Measurements from ENCODE around the gene ATP13A3. TPM values are rescaled to one million over a fixed set of nuclear protein-coding genes. Genes with fewer than 3 reads are reported as not detected.

ATP13A3 gene
- total RNA-seq, 4 donors from 2014 or later, result 84.6 to 106 (median 101) TPM

GRCh38 chr3:194381460-194381875, 105.3 kb downstream of the ATP13A3 start:
- TF ChIP-seq POLR2A (IDR thresholded peaks at IDR 0.05), result no peak
- TF ChIP-seq EP300 (IDR thresholded peaks at IDR 0.05), result no peak
- TF ChIP-seq, protein P1, sequence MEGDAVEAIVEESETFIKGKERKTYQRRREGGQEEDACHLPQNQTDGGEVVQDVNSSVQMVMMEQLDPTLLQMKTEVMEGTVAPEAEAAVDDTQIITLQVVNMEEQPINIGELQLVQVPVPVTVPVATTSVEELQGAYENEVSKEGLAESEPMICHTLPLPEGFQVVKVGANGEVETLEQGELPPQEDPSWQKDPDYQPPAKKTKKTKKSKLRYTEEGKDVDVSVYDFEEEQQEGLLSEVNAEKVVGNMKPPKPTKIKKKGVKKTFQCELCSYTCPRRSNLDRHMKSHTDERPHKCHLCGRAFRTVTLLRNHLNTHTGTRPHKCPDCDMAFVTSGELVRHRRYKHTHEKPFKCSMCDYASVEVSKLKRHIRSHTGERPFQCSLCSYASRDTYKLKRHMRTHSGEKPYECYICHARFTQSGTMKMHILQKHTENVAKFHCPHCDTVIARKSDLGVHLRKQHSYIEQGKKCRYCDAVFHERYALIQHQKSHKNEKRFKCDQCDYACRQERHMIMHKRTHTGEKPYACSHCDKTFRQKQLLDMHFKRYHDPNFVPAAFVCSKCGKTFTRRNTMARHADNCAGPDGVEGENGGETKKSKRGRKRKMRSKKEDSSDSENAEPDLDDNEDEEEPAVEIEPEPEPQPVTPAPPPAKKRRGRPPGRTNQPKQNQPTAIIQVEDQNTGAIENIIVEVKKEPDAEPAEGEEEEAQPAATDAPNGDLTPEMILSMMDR (IDR thresholded peaks at IDR 0.05), result no peak
- DNase-seq (ENCODE audit: low spot score in 2 of 2), result no peak
- peaks cover 0 to 10% of the 10 kb centered on the region in 2 donors for H3K27me3 ChIP-seq

DNA sequence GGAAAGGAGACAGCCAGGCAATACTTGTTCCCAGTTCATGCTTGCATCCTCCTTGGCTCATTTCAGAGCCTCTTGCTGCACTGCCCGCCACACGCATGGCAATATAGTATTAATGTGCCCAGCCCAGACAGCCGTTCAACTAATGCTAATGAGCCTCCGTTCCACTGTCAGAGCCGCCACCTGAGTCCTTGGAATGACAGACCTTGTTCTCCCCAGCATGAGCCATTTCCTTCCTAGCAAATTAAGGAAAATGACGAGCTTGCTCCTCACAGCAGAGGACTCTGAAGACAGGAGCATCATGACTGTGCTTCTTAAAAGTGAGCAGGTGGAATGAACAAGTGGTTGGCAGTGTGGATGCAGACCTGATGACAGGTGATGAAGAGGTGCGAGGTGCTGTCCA, 106.5 kb downstream of the ATP13A3 start:
- 84 to 85% methylated on average over 7 of the region's 7 CpGs for WGBS, 2 donors
- no peak overlapping the region for H3K27ac ChIP-seq
- TF ChIP-seq POLR2A (IDR thresholded peaks at IDR 0.05), result no peak
- no peak overlapping the region for H3K4me3 ChIP-seq
- DNase-seq (ENCODE audit: low spot score in 2 of 2), result no peak
- no peaks in the 10 kb centered on the region for H3K9me3 ChIP-seq
- H3K4me1 ChIP-seq, result peaks cover 0 to 10% (median 0%) of the 10 kb centered on the region in 4 donors
- peaks cover 0 to 14% of the 10 kb centered on the region in 2 donors for H3K27me3 ChIP-seq
- H3K36me3 ChIP-seq, result no peaks in the 10 kb centered on the region

More at GRCh38 chr3:194381460-194381875, 105.3 kb downstream of the ATP13A3 start:
- Histone ChIP-seq H3K9me3 (no peaks in the 10 kb centered on the region), H3K27ac (no peak overlapping the region), H3K36me3 (no peaks in the 10 kb centered on the region), H3K4me1 (peaks cover 0 to 6% (median 0%) of the 10 kb centered on the region in 4 donors), H3K4me3 (no peak overlapping the region)
- WGBS, 2 donors, result 47 to 48% methylated on average over 14 to 17 of the region's 17 CpGs

DNA sequence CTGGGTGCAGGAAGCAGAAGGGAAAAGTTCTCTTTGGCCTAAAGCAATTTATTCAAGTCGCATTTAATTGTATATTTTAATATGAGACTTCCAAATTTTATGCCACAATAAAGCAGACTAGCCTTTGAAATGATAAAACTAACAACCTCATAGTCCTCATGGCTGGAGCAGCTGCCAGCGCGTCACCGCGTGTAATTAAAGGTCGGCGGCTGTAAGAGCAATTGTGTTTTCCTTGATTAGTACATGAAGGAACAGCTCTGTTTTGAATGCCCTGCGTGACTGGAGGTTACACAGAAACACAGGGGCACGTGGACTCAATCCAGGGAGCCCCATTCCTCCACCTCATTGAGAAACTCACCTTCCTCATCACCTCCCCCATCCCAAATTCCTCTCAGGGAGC, 107.2 kb downstream of the ATP13A3 start:
- Histone ChIP-seq H3K4me3 (no peak overlapping the region), H3K27ac (no peak overlapping the region), H3K9me3 (no peaks in the 10 kb centered on the region), H3K4me1 (peaks cover 0 to 10% (median 0%) of the 10 kb centered on the region in 4 donors), H3K36me3 (no peaks in the 10 kb centered on the region), H3K27me3 (peaks cover 0 to 14% of the 10 kb centered on the region in 2 donors)
- 62 to 69% methylated on average over 9 of the region's 9 CpGs for WGBS, 2 donors
- TF ChIP-seq EP300 (IDR thresholded peaks at IDR 0.05) (no peak), POLR2A (IDR thresholded peaks at IDR 0.05) (no peak)
- TF ChIP-seq, protein P1 (IDR thresholded peaks at IDR 0.05), result no peak
- no peak for DNase-seq (ENCODE audit: low spot score in 2 of 2)

DNA sequence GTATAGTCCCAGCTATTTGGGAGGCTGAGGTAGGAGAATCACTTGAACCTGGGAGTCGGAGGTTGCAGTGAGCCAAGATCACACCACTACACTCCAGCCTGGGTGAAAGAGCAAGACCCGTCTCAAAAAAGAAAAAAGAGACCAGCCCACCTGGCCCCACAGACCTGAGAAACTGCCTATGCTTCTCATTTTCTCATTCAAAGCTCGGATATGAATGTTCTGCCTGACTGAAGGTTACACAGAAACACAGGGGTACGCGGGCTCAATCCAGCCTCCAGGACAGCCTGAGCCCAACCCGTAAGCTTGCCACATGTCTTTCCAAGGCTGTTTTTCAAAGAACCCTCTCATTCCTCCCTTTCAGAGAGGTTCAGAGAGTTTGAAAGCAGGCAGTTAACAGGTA, 107.6 kb downstream of the ATP13A3 start:
- no peak for DNase-seq (ENCODE audit: low spot score in 2 of 2)
- Histone ChIP-seq H3K4me1 (peaks cover 0 to 10% (median 0%) of the 10 kb centered on the region in 4 donors), H3K9me3 (no peaks in the 10 kb centered on the region), H3K4me3 (no peak overlapping the region), H3K27ac (no peak overlapping the region), H3K27me3 (peaks cover 0 to 14% of the 10 kb centered on the region in 2 donors), H3K36me3 (no peaks in the 10 kb centered on the region)
- no peak for TF ChIP-seq EP300 (IDR thresholded peaks at IDR 0.05)
- TF ChIP-seq, protein P1 (IDR thresholded peaks at IDR 0.05), result no peak
- TF ChIP-seq POLR2A (IDR thresholded peaks at IDR 0.05), result no peak
- WGBS, 2 donors, result 86% methylated on average over 6 of the region's 6 CpGs

DNA sequence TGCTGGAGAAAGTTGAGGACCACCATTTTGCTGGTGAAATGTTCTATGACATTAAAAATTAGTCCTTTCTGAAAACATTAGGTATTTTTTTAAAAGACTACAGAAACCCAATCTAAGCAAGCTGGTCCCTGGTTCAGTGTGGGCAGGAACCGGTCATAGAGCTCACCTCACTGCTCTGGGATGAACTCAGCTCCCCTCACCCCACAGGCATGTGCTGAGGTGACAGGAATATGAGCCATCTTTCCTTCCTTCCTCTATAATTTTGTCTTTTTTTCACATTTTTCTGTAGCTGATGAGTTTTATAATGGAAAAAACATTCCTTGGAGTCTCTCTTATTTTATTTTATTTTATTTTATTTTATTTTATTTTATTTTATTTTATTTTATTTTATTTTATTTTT, 109.1 kb downstream of the ATP13A3 start:
- H3K4me1 ChIP-seq, result peaks cover 0 to 10% (median 0%) of the 10 kb centered on the region in 4 donors
- no peaks in the 10 kb centered on the region for H3K36me3 ChIP-seq
- H3K27ac ChIP-seq, result no peak overlapping the region
- TF ChIP-seq, protein P1 (IDR thresholded peaks at IDR 0.05), result no peak
- no peak for TF ChIP-seq EP300 (IDR thresholded peaks at IDR 0.05)
- TF ChIP-seq POLR2A (IDR thresholded peaks at IDR 0.05), result no peak
- WGBS, 2 donors, result 97% methylated on average over 1 of the region's 1 CpG
- H3K4me3 ChIP-seq, result no peak overlapping the region
- no peaks in the 10 kb centered on the region for H3K9me3 ChIP-seq
- peaks cover 0 to 14% of the 10 kb centered on the region in 2 donors for H3K27me3 ChIP-seq
- no peak for DNase-seq (ENCODE audit: low spot score in 2 of 2)

DNA sequence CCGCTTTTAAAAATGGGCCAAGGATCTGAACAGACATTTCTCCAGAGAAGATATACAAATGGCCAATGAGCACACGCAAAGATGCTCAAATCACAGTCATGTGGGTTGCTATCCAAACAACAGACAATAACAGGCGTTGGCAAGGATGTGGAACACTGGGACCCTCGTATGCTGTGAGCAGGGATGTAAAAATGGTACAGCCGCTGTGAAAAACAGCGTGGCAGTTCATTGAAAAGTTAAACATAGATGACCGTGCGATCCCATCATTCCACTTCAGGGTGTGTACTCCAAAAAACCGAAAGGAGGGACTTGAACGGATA, 110.6 kb downstream of the ATP13A3 start:
- Histone ChIP-seq H3K4me1 (peaks cover 0 to 5% (median 0%) of the 10 kb centered on the region in 4 donors), H3K27me3 (peaks cover 0 to 10% of the 10 kb centered on the region in 2 donors), H3K9me3 (no peaks in the 10 kb centered on the region), H3K27ac (no peak overlapping the region), H3K36me3 (no peaks in the 10 kb centered on the region), H3K4me3 (no peak overlapping the region)
- TF ChIP-seq POLR2A (IDR thresholded peaks at IDR 0.05) (no peak), EP300 (IDR thresholded peaks at IDR 0.05) (no peak)
- TF ChIP-seq, protein P1 (IDR thresholded peaks at IDR 0.05), result no peak
- 74 to 78% methylated on average over 10 of the region's 10 CpGs for WGBS, 2 donors
- DNase-seq (ENCODE audit: low spot score in 2 of 2), result no peak
